ENCODE data around the gene IQGAP1. TPM values are rescaled to one million over a fixed set of nuclear protein-coding genes. Genes with fewer than 3 reads are reported as not detected.

IQGAP1 gene
- total RNA-seq, 1 donor from 2014 or later = 157 TPM

- ATAC-seq = no peak
These were observed 151.7 kb downstream of the IQGAP1 start for GRCh38 chr15:90539789-90540188.

GRCh38 chr15:90540768-90541167, 152.7 kb downstream of the IQGAP1 start:
- ATAC-seq = no peak

- ATAC-seq = no peak
These were observed 157.1 kb downstream of the IQGAP1 start for GRCh38 chr15:90545095-90545494.

GRCh38 chr15:90547540-90547939, 159.5 kb downstream of the IQGAP1 start:
- no peak for ATAC-seq

- peak; percentile 80 for ATAC-seq
These were observed 162.9 kb downstream of the IQGAP1 start for GRCh38 chr15:90550919-90551318.

Other genes with a start within 250 kb of the IQGAP1 start
- 216 TPM for gene SEMA4B, start 186.9 kb upstream of the IQGAP1 start, total RNA-seq
- gene CIB1, start 154.3 kb upstream of the IQGAP1 start, total RNA-seq = 118 TPM
- gene GDPGP1, start 154.0 kb upstream of the IQGAP1 start, total RNA-seq = 6.5 TPM
- gene TTLL13, start 138.7 kb upstream of the IQGAP1 start, total RNA-seq = not detected
- 41.0 TPM for gene NGRN, start 122.6 kb upstream of the IQGAP1 start, total RNA-seq
- 2.4 TPM for gene ZNF774, start 36.0 kb upstream of the IQGAP1 start, total RNA-seq
- 13.0 TPM for gene CRTC3, start 141.7 kb downstream of the IQGAP1 start, total RNA-seq

Measured in esophagus mucosa (tissue), 1 donor.